Spleen (tissue), 11 donors: ENCODE results near the gene TMEM135. TPM values are rescaled to one million over a fixed set of nuclear protein-coding genes. Genes with fewer than 3 reads are reported as not detected.

Source experiments
- DNase-seq: peaks from one replicate; pipeline ENCODE4 v3.0.0-alpha.2; 2020
- H3K27ac ChIP-seq, 8 donors: fragments of 200-600 bp; sonication (generic) in 7 of 8; 1 replicate in 4 of 8; 2 replicates in 4 of 8; pipeline versions ENCODE4 v1.5.0 to v1.8.0; 2016 to 2021; ENCODE audit warnings: inconsistent platforms in 4 of 8, mild to moderate bottlenecking in 4 of 8, moderate library complexity in 1 of 8
- H3K27me3 ChIP-seq, 7 donors: fragments of 200-600 bp; sonication (generic) in 6 of 7; replicated peaks in 1 of 7; 1 replicate in 4 of 7; 2 replicates in 3 of 7; pipeline versions ENCODE4 v1.5.0 to v1.8.0; 2016 to 2021; ENCODE audit warnings: inconsistent platforms in 3 of 7, mild to moderate bottlenecking in 1 of 7
- H3K36me3 ChIP-seq, 6 donors: fragments of 200-600 bp; sonication (generic) in 5 of 6; 1 replicate in 4 of 6; 2 replicates in 2 of 6; pipeline versions ENCODE4 v1.5.0 to v1.8.0; 2016 to 2021; ENCODE audit warnings: inconsistent platforms in 2 of 6
- H3K4me1 ChIP-seq, 6 donors: fragments of 200-600 bp; sonication (generic) in 5 of 6; 1 replicate in 3 of 6; 2 replicates in 3 of 6; pipeline versions ENCODE4 v1.5.0 to v1.8.0; 2016 to 2021; ENCODE audit warnings: inconsistent platforms in 3 of 6
- H3K4me3 ChIP-seq, 8 donors: fragments of 200-600 bp; sonication (generic) in 7 of 8; 1 replicate in 4 of 8; 2 replicates in 4 of 8; pipeline versions ENCODE4 v1.5.0 to v1.8.0; 2016 to 2021; ENCODE audit warnings: inconsistent platforms in 4 of 8, mild to moderate bottlenecking in 4 of 8, moderate library complexity in 2 of 8
- H3K9me3 ChIP-seq, 8 donors: fragments of 200-600 bp; sonication (generic) in 7 of 8; 1 replicate in 4 of 8; 2 replicates in 4 of 8; pipeline versions ENCODE4 v1.5.0 to v1.8.0; 2016 to 2021; ENCODE audit warnings: inconsistent platforms in 4 of 8
- POLR2A ChIP-seq, 3 donors: fragments of 450-650 bp; IDR thresholded peaks; one replicate each; pipeline ENCODE4 v1.5.1; 2017; ENCODE audit warnings: antibody characterized with exemption in 3 of 3, mild to moderate bottlenecking in 1 of 3
- POLR2AphosphoS5 ChIP-seq, 3 donors: sonication (generic); formaldehyde crosslinking; IDR thresholded peaks; one replicate each; pipeline ENCODE4 v1.5.1; 2017; ENCODE audit warnings: antibody characterized with exemption in 3 of 3
- WGBS, 5 donors: extraction: QIAGEN DNeasy Blood & Tissue Kit in 3 of 5; methylation state at CpG; one replicate each; pipeline versions ENCODE4 v1.1.5 to v1.1.7; 2013 to 2018; 5-methylcytosine and 5-hydroxymethylcytosine counted together
- intact Hi-C: fragments of 100-400 bp; cut with DNase I; formaldehyde crosslinking; loops from one replicate; pipeline ENCODE4 v1.15.0; 2023; ENCODE audit warnings: low total_unique reads
- polyA plus RNA-seq, 3 donors: library from polyadenylated mRNA; stranded (reverse); fragments of 200-250 nt; gene quantifications; one replicate each; pipeline ENCODE4 v1.2.1, GENCODE V29; 2013
- total RNA-seq, 7 donors: library from RNA; depleted of rRNA in 3 of 7; stranded (reverse); fragments of >200 nt in 3 of 7; fragmentation: NEBNext Ultra II Directional in 4 of 7; extraction: Animal tissue kit (Norgen Biotek cat#: 25700) in 4 of 7; gene quantifications; one replicate each; pipeline versions ENCODE4 v1.1.0 to v1.2.1, GENCODE V29; 2016 to 2021
- TF ChIP-seq, protein P1 (sequence below), 11 experiments: fragments of 200-600 bp in 7 of 11; fragments of 450-650 bp in 4 of 11; sonication (generic) in 4 of 11; IDR thresholded peaks in 8 of 11; conservative IDR thresholded peaks in 3 of 11; 1 replicate in 7 of 11; 2 replicates in 4 of 11; pipeline versions ENCODE4 v1.4.0 to v1.8.0; 2016 to 2021; ENCODE audit warnings: antibody characterized with exemption in 11 of 11, inconsistent platforms in 4 of 11, mild to moderate bottlenecking in 1 of 11
- donor health status: healthy with polysubstance abuse.
- donor health status: DM: no; HTN: no; CAD: no; lungs with moderate emphysema.
- donor health status: DM: no; HTN: no; CAD: no.
- donor health status: Bipolar disorder and iron deficiency.
- donor health status: healthy.
- donor health status: DM: no; HTN: no; CAD: no.
- donor health status: DM: yes; HTN: yes; CAD: no.

Gene TMEM135
- total and polyA plus RNA-seq, 10 donors, result 3.5 to 31.7 (median 20.7) TPM

DNA sequence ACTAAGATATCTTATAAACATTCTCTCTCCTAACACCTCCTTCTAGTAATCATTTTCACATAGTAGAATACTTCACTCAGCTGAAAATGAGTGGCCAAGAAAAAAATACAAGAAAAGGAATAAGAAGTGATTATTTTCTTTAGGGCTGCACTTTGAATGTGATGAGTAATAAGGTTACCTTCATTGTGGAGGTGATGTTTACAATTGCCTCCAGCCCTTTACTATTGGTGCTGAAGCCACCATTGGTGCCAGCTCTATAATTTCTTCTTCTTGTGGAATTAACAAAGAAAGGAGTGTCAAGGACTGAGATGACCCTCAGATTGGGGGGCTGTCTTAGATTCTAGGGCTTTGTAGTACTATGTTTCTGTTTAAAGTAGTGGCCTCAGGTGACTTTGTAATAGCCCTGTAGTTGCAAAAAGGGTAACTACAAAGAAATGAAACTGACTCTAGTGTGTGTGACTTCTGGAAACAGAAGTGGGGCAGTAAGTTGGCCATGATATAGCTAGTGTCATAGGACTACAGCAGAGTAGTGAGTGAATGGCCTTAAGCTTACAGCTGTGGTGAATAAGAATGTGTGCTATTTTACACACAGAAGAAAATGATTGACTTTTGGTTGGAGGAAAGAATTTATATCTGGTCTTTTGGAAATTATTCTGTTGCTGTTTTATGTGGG lies 287.2 kb downstream of the TMEM135 start:
- intact Hi-C loops, result no loop called here
- no peak overlapping the region for H3K4me3 ChIP-seq
- no peaks in the 10 kb centered on the region for H3K9me3 ChIP-seq
- H3K27me3 ChIP-seq, result no peaks in the 10 kb centered on the region
- peaks cover 0 to 42% (median 5%) of the 10 kb centered on the region in 6 donors for H3K36me3 ChIP-seq
- no peaks in the 10 kb centered on the region for H3K4me1 ChIP-seq
- TF ChIP-seq, protein P1, sequence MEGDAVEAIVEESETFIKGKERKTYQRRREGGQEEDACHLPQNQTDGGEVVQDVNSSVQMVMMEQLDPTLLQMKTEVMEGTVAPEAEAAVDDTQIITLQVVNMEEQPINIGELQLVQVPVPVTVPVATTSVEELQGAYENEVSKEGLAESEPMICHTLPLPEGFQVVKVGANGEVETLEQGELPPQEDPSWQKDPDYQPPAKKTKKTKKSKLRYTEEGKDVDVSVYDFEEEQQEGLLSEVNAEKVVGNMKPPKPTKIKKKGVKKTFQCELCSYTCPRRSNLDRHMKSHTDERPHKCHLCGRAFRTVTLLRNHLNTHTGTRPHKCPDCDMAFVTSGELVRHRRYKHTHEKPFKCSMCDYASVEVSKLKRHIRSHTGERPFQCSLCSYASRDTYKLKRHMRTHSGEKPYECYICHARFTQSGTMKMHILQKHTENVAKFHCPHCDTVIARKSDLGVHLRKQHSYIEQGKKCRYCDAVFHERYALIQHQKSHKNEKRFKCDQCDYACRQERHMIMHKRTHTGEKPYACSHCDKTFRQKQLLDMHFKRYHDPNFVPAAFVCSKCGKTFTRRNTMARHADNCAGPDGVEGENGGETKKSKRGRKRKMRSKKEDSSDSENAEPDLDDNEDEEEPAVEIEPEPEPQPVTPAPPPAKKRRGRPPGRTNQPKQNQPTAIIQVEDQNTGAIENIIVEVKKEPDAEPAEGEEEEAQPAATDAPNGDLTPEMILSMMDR (IDR thresholded peaks at IDR 0.05 in 8 of 11, conservative IDR thresholded peaks at IDR 0.05 in 3 of 11), result no peak
- TF ChIP-seq POLR2A (IDR thresholded peaks at IDR 0.05) (no peak), POLR2AphosphoS5 (IDR thresholded peaks at IDR 0.05) (no peak)
- H3K27ac ChIP-seq, result no peak overlapping the region
- DNase-seq, result no peak

DNA sequence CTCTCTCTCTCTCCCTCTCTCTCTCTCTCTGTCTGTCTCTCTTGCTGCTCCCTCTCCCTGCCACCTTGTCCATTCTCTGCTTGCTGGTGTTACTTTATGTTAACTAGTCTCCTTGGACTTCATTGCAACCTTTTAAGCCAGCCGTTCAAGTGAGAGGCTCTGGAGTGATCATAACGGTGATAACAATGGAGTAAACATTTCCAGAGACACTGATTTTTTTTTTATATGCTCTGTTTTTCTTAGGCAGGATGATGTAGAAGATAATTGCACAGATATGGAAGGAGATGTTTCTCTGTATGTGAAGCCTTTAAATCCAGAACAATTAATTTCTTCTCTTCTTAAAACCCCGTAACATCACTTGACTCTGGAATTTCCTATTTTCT lies 287.7 kb downstream of the TMEM135 start:
- Histone ChIP-seq H3K4me3 (no peak overlapping the region), H3K4me1 (no peaks in the 10 kb centered on the region), H3K27ac (no peak overlapping the region), H3K27me3 (no peaks in the 10 kb centered on the region), H3K36me3 (peaks cover 0 to 38% (median 5%) of the 10 kb centered on the region in 6 donors), H3K9me3 (no peaks in the 10 kb centered on the region)
- TF ChIP-seq, protein P1 (IDR thresholded peaks at IDR 0.05 in 8 of 11, conservative IDR thresholded peaks at IDR 0.05 in 3 of 11), result no peak
- TF ChIP-seq POLR2AphosphoS5 (IDR thresholded peaks at IDR 0.05), result no peak
- no peak for TF ChIP-seq POLR2A (IDR thresholded peaks at IDR 0.05)
- no peak for DNase-seq
- 89 to 94% (median 90%) methylated on average over 3 of the region's 3 CpGs for WGBS, 5 donors
- intact Hi-C loops, result no loop called here

DNA sequence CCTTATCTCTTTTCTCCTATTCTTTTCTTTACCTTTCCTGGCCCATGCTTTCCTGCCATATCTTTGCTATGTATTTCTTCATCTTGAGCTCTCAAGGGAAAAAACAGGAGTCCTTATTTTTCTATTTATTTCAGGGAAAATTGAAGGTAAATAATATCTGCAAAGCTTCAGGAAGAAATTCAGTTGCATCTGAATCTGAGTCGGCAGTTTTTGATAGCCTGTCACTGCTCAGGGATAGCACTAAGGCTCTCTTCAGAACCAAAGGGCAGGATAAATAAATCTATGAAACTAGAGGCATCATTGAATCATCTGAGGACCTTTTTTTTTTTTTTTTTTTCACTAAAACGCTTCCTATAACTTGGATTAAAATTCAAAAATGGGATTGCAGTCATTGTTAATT lies 288.9 kb downstream of the TMEM135 start:
- no peak overlapping the region for H3K4me3 ChIP-seq
- no peak for DNase-seq
- no peaks in the 10 kb centered on the region for H3K27me3 ChIP-seq
- 92 to 96% (median 94%) methylated on average over 2 of the region's 2 CpGs for WGBS, 5 donors
- H3K4me1 ChIP-seq, result no peaks in the 10 kb centered on the region
- no peak overlapping the region for H3K27ac ChIP-seq
- no peaks in the 10 kb centered on the region for H3K9me3 ChIP-seq
- intact Hi-C loops, result no loop called here
- TF ChIP-seq POLR2AphosphoS5 (IDR thresholded peaks at IDR 0.05), result no peak
- no peak for TF ChIP-seq POLR2A (IDR thresholded peaks at IDR 0.05)
- TF ChIP-seq, protein P1 (IDR thresholded peaks at IDR 0.05 in 8 of 11, conservative IDR thresholded peaks at IDR 0.05 in 3 of 11), result no peak
- peaks cover 0 to 27% (median under 1%) of the 10 kb centered on the region in 6 donors for H3K36me3 ChIP-seq

DNA sequence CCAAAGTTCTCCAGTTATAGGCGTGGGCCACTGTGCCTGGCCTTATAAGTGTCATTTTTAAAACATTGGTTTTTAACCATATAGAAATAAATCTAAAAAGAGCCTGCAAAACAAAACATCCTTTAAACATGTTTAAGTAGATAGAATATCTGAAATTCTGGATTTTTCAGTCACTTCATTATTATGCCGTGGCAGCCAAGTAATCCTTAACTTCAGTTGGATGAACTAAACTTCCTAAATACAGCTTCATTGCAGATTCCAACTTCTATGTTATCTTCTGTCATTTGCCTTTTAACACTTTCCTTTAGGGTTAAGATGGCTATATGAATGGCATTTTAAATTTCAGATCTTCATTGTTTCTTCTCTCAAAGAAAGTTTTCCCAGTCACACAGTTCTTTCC lies 291.4 kb downstream of the TMEM135 start:
- TF ChIP-seq POLR2A (IDR thresholded peaks at IDR 0.05), result no peak
- no peak for TF ChIP-seq POLR2AphosphoS5 (IDR thresholded peaks at IDR 0.05)
- TF ChIP-seq, protein P1 (IDR thresholded peaks at IDR 0.05 in 8 of 11, conservative IDR thresholded peaks at IDR 0.05 in 3 of 11), result no peak
- Histone ChIP-seq H3K27me3 (no peaks in the 10 kb centered on the region), H3K9me3 (no peaks in the 10 kb centered on the region), H3K4me3 (no peak overlapping the region), H3K4me1 (no peaks in the 10 kb centered on the region), H3K36me3 (peaks cover 0 to 17% (median 0%) of the 10 kb centered on the region in 6 donors), H3K27ac (no peak overlapping the region)
- DNase-seq, result no peak
- intact Hi-C loops, result no loop called here
- 90 to 99% (median 95%) methylated on average over 2 of the region's 2 CpGs for WGBS, 5 donors
